GM12891 (cell line): Measurements from ENCODE around the gene PLCD1.

Source experiments
- PAX5 ChIP-seq: IDR thresholded peaks from 2 replicates; pipeline ENCODE4 v1.6.1; 2011; ENCODE audit warnings: low read length, moderate library complexity, mild to moderate bottlenecking; ENCODE audit not compliant: insufficient read depth, severe bottlenecking
- POLR2A ChIP-seq: IDR thresholded peaks from 2 replicates; pipeline ENCODE4 v1.6.1; 2011; ENCODE audit warnings: low read depth, low read length, control low read depth
- POLR2AphosphoS5 ChIP-seq: IDR thresholded peaks from 2 replicates; pipeline ENCODE4 v1.6.1; 2011; ENCODE audit warnings: low read depth, low read length, control low read depth
- POU2F2 ChIP-seq: IDR thresholded peaks from 2 replicates; pipeline ENCODE4 v1.6.1; 2011; ENCODE audit warnings: low read depth, mild to moderate bottlenecking, control low read depth, low read length, moderate library complexity
- SPI1 ChIP-seq: IDR thresholded peaks from 2 replicates; pipeline ENCODE4 v1.6.1; 2011; ENCODE audit warnings: low read depth, low read length, control low read depth
- TAF1 ChIP-seq: IDR thresholded peaks from 2 replicates; pipeline ENCODE4 v1.6.1; 2011; ENCODE audit warnings: low read depth, low read length, control low read depth

- TF ChIP-seq POLR2AphosphoS5 (no peak), POLR2A (no peak), POU2F2 (no peak), SPI1 (no peak), PAX5 (no peak), TAF1 (no peak)
Measured at GRCh38 chr3:38003371-38003816, 26.0 kb downstream of the PLCD1 start.
